ENCODE data around the gene TNF. TPM values are rescaled to one million over a fixed set of nuclear protein-coding genes. Genes with fewer than 3 reads are reported as not detected.

The TNF gene
- total RNA-seq, 2 experiments from 2014 or later: 2.5 to 3.5 TPM

GRCh38 chr6:31544676-31545075 is 30.7 kb upstream of the TNF start:
- Histone ChIP-seq H3K27ac (ENCODE audit: low read depth, low read length, poor library complexity, severe bottlenecking) (peak overlapping the region; percentile 36), H3K79me2 (ENCODE audit: insufficient read depth, low read depth, low read length) (peaks cover 50% of the 10 kb centered on the region), H3K9me3 (ENCODE audit: low read length) (no peaks in the 10 kb centered on the region; the same call in 1 of the 2 replicates), H2AFZ (ENCODE audit: low read length) (no peak overlapping the region), H4K20me1 (ENCODE audit: insufficient read depth, low read length) (peaks cover 15% of the 10 kb centered on the region), H3K4me2 (ENCODE audit: low read length) (peak overlapping the region; percentile 82; the same call in 1 of the 2 replicates), H3K4me1 (ENCODE audit: insufficient read depth, low read length, poor library complexity, severe bottlenecking) (peaks cover 60% of the 10 kb centered on the region), H3K4me3 (ENCODE audit: low read depth, low read length, poor library complexity, severe bottlenecking) (no peak overlapping the region), H3K36me3 (ENCODE audit: insufficient read depth, low read length) (peaks cover 29% of the 10 kb centered on the region), H3K9me2 (ENCODE audit: insufficient read depth, low read length) (no peaks in the 10 kb centered on the region)
- TF ChIP-seq EZH2phosphoT487 (IDR thresholded peaks at IDR 0.05; ENCODE audit: borderline replicate concordance, low read depth, low read length) (no peak), CTCF (conservative IDR thresholded peaks at IDR 0.05; ENCODE audit: low read length) (no peak)
- CTCF ChIA-PET (ENCODE audit: unreplicated experiment): no interaction called here
- intact Hi-C loops (cut with micrococcal nuclease; ENCODE audit: unreplicated experiment): loop anchor here (5.0 to 10.0 kb wide), 2 partner anchors 142 to 250 kb away; partner anchors contain the start of genes MICA and VARS1
- DNase-seq (ENCODE audit: low spot score): no peak
- no TSS peak for BruUV-seq (replicated peaks)
- POLR2A ChIA-PET: interaction anchor here (0.9 kb wide), 1 partner anchor 50 kb away, joined by 3 read pairs; no protein-coding TSS in a partner anchor

DNA sequence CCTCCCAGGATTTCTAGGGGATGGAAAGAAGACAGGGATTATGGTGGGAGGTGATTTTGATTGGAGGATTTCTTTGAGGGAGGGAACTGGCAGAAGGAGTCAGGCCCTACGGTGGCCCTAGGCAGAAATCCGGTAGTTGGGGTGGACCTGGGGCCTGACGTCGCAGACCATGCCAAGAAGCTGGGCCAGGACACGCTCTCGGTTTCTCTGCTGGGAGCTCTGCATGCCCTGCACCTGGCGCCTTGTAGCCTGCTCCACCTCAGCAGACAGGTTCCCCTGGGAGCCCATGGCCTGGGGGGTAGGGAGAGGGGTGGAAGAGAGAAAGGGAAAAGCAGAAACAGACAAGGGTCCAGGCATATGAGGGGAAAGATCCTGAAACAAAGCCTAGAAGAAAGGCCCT is 30.1 kb upstream of the TNF start:
- intact Hi-C loops (cut with micrococcal nuclease; ENCODE audit: unreplicated experiment): loop anchor here (10.0 kb wide), 1 partner anchor 250 kb away; the partner anchor contains the start of gene VARS1
- CTCF ChIA-PET (ENCODE audit: unreplicated experiment): interaction anchor here (0.5 kb wide), 1 partner anchor 651 kb away, joined by 7 read pairs; no protein-coding TSS in a partner anchor
- TF ChIP-seq EZH2phosphoT487 (IDR thresholded peaks at IDR 0.05; ENCODE audit: borderline replicate concordance, low read depth, low read length): no peak
- TF ChIP-seq CTCF (conservative IDR thresholded peaks at IDR 0.05; ENCODE audit: low read length): no peak
- H3K9me3 ChIP-seq (ENCODE audit: low read length): no peaks in the 10 kb centered on the region; the same call in 1 of the 2 replicates
- peaks cover 60% of the 10 kb centered on the region for H3K4me1 ChIP-seq (ENCODE audit: insufficient read depth, low read length, poor library complexity, severe bottlenecking)
- no peak overlapping the region for H2AFZ ChIP-seq (ENCODE audit: low read length)
- peak overlapping the region; percentile 82 for H3K4me2 ChIP-seq (ENCODE audit: low read length)
- DNase-seq (ENCODE audit: low spot score): no peak
- H3K4me3 ChIP-seq (ENCODE audit: low read depth, low read length, poor library complexity, severe bottlenecking): peak overlapping the region; percentile 67
- H3K79me2 ChIP-seq (ENCODE audit: insufficient read depth, low read depth, low read length): peaks cover 44% of the 10 kb centered on the region
- no TSS peak for BruUV-seq (replicated peaks)
- POLR2A ChIA-PET: interaction anchor here (0.9 kb wide), 1 partner anchor 50 kb away, joined by 3 read pairs; no protein-coding TSS in a partner anchor
- peaks cover 9% of the 10 kb centered on the region for H4K20me1 ChIP-seq (ENCODE audit: insufficient read depth, low read length)
- H3K27ac ChIP-seq (ENCODE audit: low read depth, low read length, poor library complexity, severe bottlenecking): peak overlapping the region; percentile 36
- H3K9me2 ChIP-seq (ENCODE audit: insufficient read depth, low read length): no peaks in the 10 kb centered on the region
- H3K36me3 ChIP-seq (ENCODE audit: insufficient read depth, low read length): peaks cover 29% of the 10 kb centered on the region
